Hepatocyte (in vitro differentiated cells): Measurements from ENCODE around the gene HRK. TPM values are rescaled to one million over a fixed set of nuclear protein-coding genes. Genes with fewer than 3 reads are reported as not detected.

Experiments
- DNase-seq: peaks from one replicate; pipeline ENCODE4 v3.0.0-alpha.2; 2016; ENCODE audit warnings: low spot score
- H2AFZ ChIP-seq: fragments of 200-600 bp; sonication (generic); 2 replicates; pipeline ENCODE4 v1.6.0; 2016; ENCODE audit warnings: antibody characterized with exemption, mild to moderate bottlenecking
- H3K27ac ChIP-seq: fragments of 200-600 bp; sonication (generic); 2 replicates; pipeline ENCODE4 v1.5.1; 2016; ENCODE audit warnings: mild to moderate bottlenecking
- H3K27me3 ChIP-seq: fragments of 200-600 bp; sonication (generic); 2 replicates; pipeline ENCODE4 v1.6.1; 2016
- H3K36me3 ChIP-seq: fragments of 200-600 bp; sonication (generic); replicated peaks from 2 replicates; pipeline ENCODE4 v1.5.1; 2016; ENCODE audit warnings: low read depth; ENCODE audit not compliant: insufficient read depth
- H3K4me1 ChIP-seq: fragments of 200-600 bp; sonication (generic); 2 replicates; pipeline ENCODE4 v1.5.1; 2016; ENCODE audit warnings: mild to moderate bottlenecking, moderate library complexity; ENCODE audit not compliant: insufficient read depth
- H3K4me2 ChIP-seq: fragments of 200-600 bp; sonication (generic); 2 replicates; pipeline ENCODE4 v1.6.0; 2016
- H3K4me3 ChIP-seq: fragments of 200-600 bp; sonication (generic); 2 replicates; pipeline ENCODE4 v1.5.1; 2016; ENCODE audit warnings: mild to moderate bottlenecking
- H3K79me2 ChIP-seq: fragments of 200-600 bp; sonication (generic); 2 replicates; pipeline ENCODE4 v1.6.0; 2017; ENCODE audit warnings: mild to moderate bottlenecking
- H3K9me2 ChIP-seq: fragments of 200-600 bp; sonication (generic); replicated peaks from 2 replicates; pipeline ENCODE4 v1.6.0; 2017; ENCODE audit warnings: mild to moderate bottlenecking; ENCODE audit not compliant: insufficient read depth
- H3K9me3 ChIP-seq: fragments of 200-600 bp; sonication (generic); 2 replicates; pipeline ENCODE4 v1.5.1; 2016; ENCODE audit warnings: low read depth, mild to moderate bottlenecking
- H4K20me1 ChIP-seq: fragments of 200-600 bp; sonication (generic); 2 replicates; pipeline ENCODE4 v1.6.0; 2016; ENCODE audit warnings: mild to moderate bottlenecking; ENCODE audit not compliant: insufficient read depth, poor library complexity, severe bottlenecking
- CTCF ChIP-seq: fragments of 200-600 bp; sonication (generic); IDR thresholded peaks from 2 replicates; pipeline ENCODE4 v1.5.1; 2016; ENCODE audit warnings: antibody characterized with exemption, mild to moderate bottlenecking; ENCODE audit not compliant: poor library complexity
- EZH2 ChIP-seq: fragments of 200-600 bp; sonication (generic); IDR thresholded peaks from 2 replicates; pipeline ENCODE4 v1.6.1; 2016; ENCODE audit warnings: antibody characterized with exemption, mild to moderate bottlenecking, borderline replicate concordance
- EZH2phosphoT487 ChIP-seq: fragments of 200-600 bp; sonication (generic); IDR thresholded peaks from one replicate; pipeline ENCODE4 v1.6.1; 2018; ENCODE audit warnings: antibody characterized with exemption, mild to moderate bottlenecking, low read depth, moderate library complexity; ENCODE audit not compliant: unreplicated experiment, severe bottlenecking
- WGBS: methylation state at CpG from one replicate; pipeline ENCODE4 v1.1.6; 2016; ENCODE audit warnings: low lambda C conversion rate; ENCODE audit errors: missing lambda C conversion rate; 5-methylcytosine and 5-hydroxymethylcytosine counted together
- polyA plus RNA-seq: library from polyadenylated mRNA; unstranded; fragments of >200 nt; fragmentation: Nextera tagmentation; extraction: Ambion mirVana; gene quantifications from 2 replicates; pipeline ENCODE4 v1.2.1, GENCODE V29; 2016
- total RNA-seq: library from RNA; depleted of rRNA; stranded (reverse); fragments of >200 nt; gene quantifications from 2 replicates; pipeline ENCODE4 v1.2.3, GENCODE V29; 2014

The HRK gene
- total and polyA plus RNA-seq, 2 experiments from 2014 or later = 0.18 TPM; not detected in 1

- 83% methylated on average over 5 of the region's 5 CpGs for WGBS
- TF ChIP-seq CTCF (no peak), EZH2 (no peak), EZH2phosphoT487 (no peak)
- H4K20me1 ChIP-seq = no peaks in the 10 kb centered on the region
- no peaks in the 10 kb centered on the region for H3K9me3 ChIP-seq
- no peak overlapping the region for H3K27ac ChIP-seq
- no peaks in the 10 kb centered on the region for H3K79me2 ChIP-seq
- H3K27me3 ChIP-seq = no peaks in the 10 kb centered on the region
- DNase-seq = no peak
- H3K4me1 ChIP-seq = no peaks in the 10 kb centered on the region
- H3K4me2 ChIP-seq = no peak overlapping the region
- H3K4me3 ChIP-seq = no peak overlapping the region
- no peaks in the 10 kb centered on the region for H3K9me2 ChIP-seq
- no peaks in the 10 kb centered on the region for H3K36me3 ChIP-seq
- H2AFZ ChIP-seq = no peak overlapping the region
These were observed 27.7 kb downstream of the HRK start for GRCh38 chr12:116853507-116853906.

- H4K20me1 ChIP-seq = no peaks in the 10 kb centered on the region
- 85% methylated on average over 6 of the region's 6 CpGs for WGBS
These were observed 28.9 kb downstream of the HRK start for GRCh38 chr12:116852303-116852702.

GRCh38 chr12:116849216-116849615 is 32.0 kb downstream of the HRK start:
- Histone ChIP-seq H3K4me1 (no peaks in the 10 kb centered on the region), H3K4me3 (no peak overlapping the region), H2AFZ (no peak overlapping the region), H3K27me3 (no peaks in the 10 kb centered on the region), H3K36me3 (no peaks in the 10 kb centered on the region), H3K79me2 (no peaks in the 10 kb centered on the region), H3K9me2 (no peaks in the 10 kb centered on the region), H4K20me1 (no peaks in the 10 kb centered on the region), H3K9me3 (no peaks in the 10 kb centered on the region), H3K27ac (no peak overlapping the region), H3K4me2 (no peak overlapping the region)
- DNase-seq = no peak
- TF ChIP-seq EZH2 (no peak), CTCF (no peak), EZH2phosphoT487 (no peak)
- WGBS = 96% methylated on average over 21 of the region's 23 CpGs

More at GRCh38 chr12:116852303-116852702, 28.9 kb downstream of the HRK start:
- Histone ChIP-seq H3K9me3 (no peaks in the 10 kb centered on the region), H2AFZ (no peak overlapping the region), H3K4me1 (no peaks in the 10 kb centered on the region), H3K36me3 (no peaks in the 10 kb centered on the region), H3K79me2 (no peaks in the 10 kb centered on the region), H3K27ac (no peak overlapping the region), H3K4me3 (no peak overlapping the region), H3K4me2 (no peak overlapping the region), H3K9me2 (no peaks in the 10 kb centered on the region), H3K27me3 (no peaks in the 10 kb centered on the region)
- no peak for DNase-seq
- TF ChIP-seq EZH2phosphoT487 = no peak
- TF ChIP-seq EZH2 = no peak
- no peak for TF ChIP-seq CTCF

GRCh38 chr12:116843085-116843484 is 38.2 kb downstream of the HRK start:
- H3K27ac ChIP-seq = no peak overlapping the region
- no peaks in the 10 kb centered on the region for H3K9me2 ChIP-seq
- WGBS = 88% methylated on average over 6 of the region's 6 CpGs
- DNase-seq = no peak
- H3K4me1 ChIP-seq = no peaks in the 10 kb centered on the region
- no peak overlapping the region for H3K4me3 ChIP-seq
- no peaks in the 10 kb centered on the region for H3K9me3 ChIP-seq
- H4K20me1 ChIP-seq = no peaks in the 10 kb centered on the region
- H3K4me2 ChIP-seq = no peak overlapping the region
- H2AFZ ChIP-seq = no peak overlapping the region
- no peaks in the 10 kb centered on the region for H3K79me2 ChIP-seq
- H3K27me3 ChIP-seq = no peaks in the 10 kb centered on the region
- TF ChIP-seq CTCF (no peak), EZH2 (no peak), EZH2phosphoT487 (no peak)
- no peaks in the 10 kb centered on the region for H3K36me3 ChIP-seq
